ENCODE results near the gene DIAPH1. TPM values are rescaled to one million over a fixed set of nuclear protein-coding genes. Genes with fewer than 3 reads are reported as not detected.

The DIAPH1 gene
- total RNA-seq, 1 donor from 2014 or later: 42.2 TPM

GRCh38 chr5:141518618-141519015 is 100.2 kb downstream of the DIAPH1 start:
- DNase-seq: no peak

- no peak for DNase-seq
Observed at GRCh38 chr5:141517880-141518617, 100.8 kb downstream of the DIAPH1 start.

- no peak for DNase-seq
Observed at GRCh38 chr5:141517312-141517711, 101.5 kb downstream of the DIAPH1 start.

- no peak for DNase-seq
Observed at GRCh38 chr5:141516672-141517025, 102.2 kb downstream of the DIAPH1 start.

- DNase-seq: no peak
Observed at GRCh38 chr5:141515946-141516671, 102.7 kb downstream of the DIAPH1 start.

- DNase-seq: no peak
Observed at GRCh38 chr5:141515141-141515540, 103.7 kb downstream of the DIAPH1 start.

- no peak for DNase-seq
Observed at GRCh38 chr5:141514330-141515133, 104.3 kb downstream of the DIAPH1 start.

GRCh38 chr5:141513627-141514329 is 105.0 kb downstream of the DIAPH1 start:
- peak; percentile 69 for DNase-seq

GRCh38 chr5:141512911-141513626 is 105.7 kb downstream of the DIAPH1 start:
- peak; percentile 49 for DNase-seq

- peak; percentile 89 for DNase-seq
Observed at GRCh38 chr5:141512390-141512910, 106.3 kb downstream of the DIAPH1 start.

- no peak for DNase-seq
Observed at GRCh38 chr5:141511771-141512325, 107.0 kb downstream of the DIAPH1 start.

- no peak for DNase-seq
Observed at GRCh38 chr5:141510850-141511601, 107.8 kb downstream of the DIAPH1 start.

GRCh38 chr5:141510160-141510559 is 108.6 kb downstream of the DIAPH1 start:
- DNase-seq: no peak

- DNase-seq: peak; percentile 64
Observed at GRCh38 chr5:141508798-141509611, 109.8 kb downstream of the DIAPH1 start.

GRCh38 chr5:141508440-141508797 is 110.4 kb downstream of the DIAPH1 start:
- DNase-seq: peak; percentile 29

- DNase-seq: no peak
Observed at GRCh38 chr5:141507387-141508091, 111.3 kb downstream of the DIAPH1 start.

- DNase-seq: no peak
Observed at GRCh38 chr5:141506381-141507155, 112.2 kb downstream of the DIAPH1 start.

- DNase-seq: no peak
Observed at GRCh38 chr5:141504216-141504615, 114.6 kb downstream of the DIAPH1 start.

Data from dermis blood vessel endothelial cell (primary cell).